Right lobe of liver (tissue), 6 donors: ENCODE data around the gene TPMT. TPM values are rescaled to one million over a fixed set of nuclear protein-coding genes. Genes with fewer than 3 reads are reported as not detected.
A peak's percentile ranks its signal among the peaks of the same experiment; 100 is the strongest.

ENCODE experiments used
- ATAC-seq, 4 donors: fragments of 200-7000 bp; cut with Tn5 transposase; one replicate each; pipeline ENCODE4 v1.9.1; 2020; ENCODE audit warnings: mild to moderate bottlenecking in 4 of 4, moderate library complexity in 4 of 4
- DNase-seq, 3 donors: peaks; one replicate each; pipeline ENCODE4 v3.0.0-alpha.2; 2020
- H3K27ac ChIP-seq, 3 donors: fragments of 200-600 bp; one replicate each; pipeline ENCODE4 v1.8.0; 2022
- H3K27me3 ChIP-seq, 2 donors: fragments of 200-600 bp; one replicate each; pipeline ENCODE4 v1.8.0; 2022
- H3K36me3 ChIP-seq, 4 donors: fragments of 200-600 bp; sonication (generic) in 1 of 4; one replicate each; pipeline versions ENCODE4 v1.5.1 to v1.8.0; 2017 to 2022; ENCODE audit warnings: control low read depth in 1 of 4
- H3K4me1 ChIP-seq, 4 donors: fragments of 200-600 bp; sonication (generic) in 1 of 4; one replicate each; pipeline versions ENCODE4 v1.5.1 to v1.8.0; 2017 to 2022; ENCODE audit warnings: control low read depth in 1 of 4
- H3K4me3 ChIP-seq, 3 donors: fragments of 200-600 bp; one replicate each; pipeline ENCODE4 v1.8.0; 2022
- H3K9me3 ChIP-seq, 4 donors: fragments of 200-600 bp; sonication (generic) in 1 of 4; one replicate each; pipeline versions ENCODE4 v1.5.1 to v1.8.0; 2017 to 2022; ENCODE audit warnings: control low read depth in 1 of 4
- POLR2A ChIP-seq: fragments of 450-650 bp; IDR thresholded peaks from one replicate; pipeline ENCODE4 v1.6.1; 2017; ENCODE audit warnings: antibody characterized with exemption, mild to moderate bottlenecking
- WGBS: methylation state at CpG from one replicate; pipeline ENCODE4 v1.1.6; 2018; ENCODE audit warnings: low coverage, low lambda C conversion rate; ENCODE audit not compliant: insufficient coverage; ENCODE audit errors: missing lambda C conversion rate; 5-methylcytosine and 5-hydroxymethylcytosine counted together
- intact Hi-C, 2 donors: fragments of 100-400 bp; cut with DNase I; formaldehyde crosslinking; loops; one replicate each; pipeline versions ENCODE4 v1.11.2 to v1.14.1; 2022
- total RNA-seq, 6 experiments: library from RNA; depleted of rRNA in 2 of 6; stranded (reverse); fragments of >200 nt in 2 of 6; fragmentation: NEBNext Ultra II Directional in 3 of 6; extraction: Animal tissue kit (Norgen Biotek cat#: 25700) in 3 of 6; gene quantifications; one replicate each; pipeline versions ENCODE4 v1.1.0 to v1.2.4, GENCODE V29; 2016 to 2023
- TF ChIP-seq, protein P1 (sequence below), 4 donors: fragments of 200-600 bp in 3 of 4; fragments of 450-650 bp in 1 of 4; IDR thresholded peaks; one replicate each; pipeline versions ENCODE4 v1.5.1 to v1.8.0; 2016 to 2022; ENCODE audit warnings: antibody characterized with exemption in 4 of 4, mild to moderate bottlenecking in 2 of 4
- donor health status: DM: no; HTN: yes; CAD: no.
- donor health status: DM: no; HTN: no; CAD: no.
- donor health status: DM: no; HTN: no; CAD: no.
- donor health status: DM: no; HTN: yes; CAD: no.
- donor health status: DM: no; HTN: yes; CAD: no.

Gene TPMT
- total RNA-seq, 6 experiments from 2014 or later = 26.5 to 31.8 (median 27.7) TPM

GRCh38 chr6:18122128-18123093 is 32.5 kb downstream of the TPMT start, which contains the start of gene NHLRC1:
TSS of gene NHLRC1 (minus strand) at chr6:18122677. CDS start at chr6:18122606, 71 bp downstream.
- Histone ChIP-seq H3K4me3 (peak within 1 kb of the TSS; percentile 53 to 63 (median 55)), H3K36me3 (no peaks in the 10 kb centered on the region), H3K27me3 (no peaks in the 10 kb centered on the region), H3K27ac (peak within 1 kb of the TSS; percentile 59 to 76 (median 69)), H3K9me3 (no peaks in the 10 kb centered on the region), H3K4me1 (peaks cover 0 to 11% (median under 1%) of the 10 kb centered on the region in 4 donors)
- DNase-seq (peak; percentile 92 to 93 (median 92)), ATAC-seq (peak; percentile 98 to 100 (median 98))
- WGBS = 63% methylated on average over 9 of the region's 82 CpGs
- intact Hi-C loops = no loop called here
- TF ChIP-seq, protein P1, sequence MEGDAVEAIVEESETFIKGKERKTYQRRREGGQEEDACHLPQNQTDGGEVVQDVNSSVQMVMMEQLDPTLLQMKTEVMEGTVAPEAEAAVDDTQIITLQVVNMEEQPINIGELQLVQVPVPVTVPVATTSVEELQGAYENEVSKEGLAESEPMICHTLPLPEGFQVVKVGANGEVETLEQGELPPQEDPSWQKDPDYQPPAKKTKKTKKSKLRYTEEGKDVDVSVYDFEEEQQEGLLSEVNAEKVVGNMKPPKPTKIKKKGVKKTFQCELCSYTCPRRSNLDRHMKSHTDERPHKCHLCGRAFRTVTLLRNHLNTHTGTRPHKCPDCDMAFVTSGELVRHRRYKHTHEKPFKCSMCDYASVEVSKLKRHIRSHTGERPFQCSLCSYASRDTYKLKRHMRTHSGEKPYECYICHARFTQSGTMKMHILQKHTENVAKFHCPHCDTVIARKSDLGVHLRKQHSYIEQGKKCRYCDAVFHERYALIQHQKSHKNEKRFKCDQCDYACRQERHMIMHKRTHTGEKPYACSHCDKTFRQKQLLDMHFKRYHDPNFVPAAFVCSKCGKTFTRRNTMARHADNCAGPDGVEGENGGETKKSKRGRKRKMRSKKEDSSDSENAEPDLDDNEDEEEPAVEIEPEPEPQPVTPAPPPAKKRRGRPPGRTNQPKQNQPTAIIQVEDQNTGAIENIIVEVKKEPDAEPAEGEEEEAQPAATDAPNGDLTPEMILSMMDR (IDR thresholded peaks at IDR 0.05) = peak; percentile 90 to 98 (median 96)
- peak; percentile 60 for TF ChIP-seq POLR2A

- DNase-seq (peak in 1 of 3 donors; percentile 48), ATAC-seq (no peak)
- no peaks in the 10 kb centered on the region for H3K9me3 ChIP-seq
- H3K4me3 ChIP-seq = peak overlapping the region; percentile 53 to 63 (median 55)
- intact Hi-C loops = no loop called here
- no peaks in the 10 kb centered on the region for H3K36me3 ChIP-seq
- no peaks in the 10 kb centered on the region for H3K27me3 ChIP-seq
- peak overlapping the region in 1 of 3 donors; percentile 69 for H3K27ac ChIP-seq
- no peak for TF ChIP-seq POLR2A
- TF ChIP-seq, protein P1 (IDR thresholded peaks at IDR 0.05) = no peak
- 100% methylated on average over 1 of the region's 19 CpGs for WGBS
- peaks cover 0 to 11% (median under 1%) of the 10 kb centered on the region in 4 donors for H3K4me1 ChIP-seq
These were observed 33.2 kb downstream of the TPMT start for GRCh38 chr6:18121580-18122127.

- no peaks in the 10 kb centered on the region for H3K27me3 ChIP-seq
- DNase-seq = no peak
- H3K9me3 ChIP-seq = no peaks in the 10 kb centered on the region
- ATAC-seq = no peak
- no peak for TF ChIP-seq POLR2A
- TF ChIP-seq, protein P1 (IDR thresholded peaks at IDR 0.05) = no peak
- H3K27ac ChIP-seq = peak overlapping the region in 1 of 3 donors; percentile 62
- peaks cover 0 to 11% (median under 1%) of the 10 kb centered on the region in 4 donors for H3K4me1 ChIP-seq
- WGBS = 81% methylated on average over 5 of the region's 5 CpGs
- H3K36me3 ChIP-seq = no peaks in the 10 kb centered on the region
- H3K4me3 ChIP-seq = no peak overlapping the region
- intact Hi-C loops = no loop called here
These were observed 35.6 kb downstream of the TPMT start for GRCh38 chr6:18119236-18119635.

- Histone ChIP-seq H3K36me3 (no peaks in the 10 kb centered on the region), H3K9me3 (no peaks in the 10 kb centered on the region), H3K4me3 (no peak overlapping the region), H3K27me3 (no peaks in the 10 kb centered on the region), H3K4me1 (peaks cover 0 to 11% (median under 1%) of the 10 kb centered on the region in 4 donors), H3K27ac (peak overlapping the region in 1 of 3 donors; percentile 62)
- TF ChIP-seq POLR2A = no peak
- TF ChIP-seq, protein P1 (IDR thresholded peaks at IDR 0.05) = no peak
- ATAC-seq (peak; percentile 46 to 78 (median 63)), DNase-seq (peak; percentile 27 to 70 (median 53))
- 15% methylated on average over 3 of the region's 3 CpGs for whole genome bisulfite sequencing
- intact Hi-C loops = no loop called here
These were observed 36.5 kb downstream of the TPMT start for GRCh38 chr6:18118330-18118729.
